GM21367 (cell line): ENCODE data around the gene UACA.
"Not testable (repeated sequence)": the region's sequence is repeated elsewhere in the genome, so short reads cannot be mapped to it uniquely, and the experiment has no call there.

ENCODE experiments used
- ATAC-seq: cut with Tn5 transposase; IDR thresholded peaks from one replicate; pipeline ENCODE4 v1.9.1; 2021; ENCODE audit not compliant: unreplicated experiment

The UACA gene

DNA sequence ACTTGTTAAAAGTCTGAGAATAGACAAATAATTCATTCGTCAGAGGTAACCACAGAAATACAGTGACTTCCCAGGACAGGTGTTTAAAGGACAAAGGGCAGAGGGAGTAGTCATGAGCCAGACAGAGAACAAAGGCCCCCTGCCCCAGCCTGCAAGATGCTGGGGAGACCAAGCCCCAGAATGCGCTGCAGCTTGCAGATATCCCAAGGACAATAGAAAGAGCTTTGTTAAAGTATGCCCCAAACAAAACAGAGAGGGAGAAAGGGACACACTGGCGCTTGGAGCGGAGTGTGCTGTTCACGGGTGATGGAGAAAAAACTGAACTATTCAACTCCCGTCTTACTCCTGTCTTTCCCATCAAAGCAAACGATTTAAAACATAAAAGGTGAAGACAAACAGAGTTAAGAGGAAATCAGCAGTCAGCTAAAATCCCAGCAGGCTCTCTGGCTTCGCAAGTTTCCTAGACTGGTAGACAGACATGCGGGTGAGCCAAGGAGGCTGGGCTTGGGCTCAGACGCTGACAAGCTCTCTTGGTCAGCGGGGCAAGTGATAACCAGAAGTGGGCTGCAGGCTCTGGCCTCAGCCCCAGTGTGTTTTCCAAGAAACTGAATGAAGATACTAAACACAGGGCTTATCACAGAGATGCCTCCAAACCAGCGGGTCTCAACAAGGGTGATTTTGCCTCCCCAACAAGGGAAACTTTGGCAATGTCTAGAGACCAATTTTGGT is 130.1 kb downstream of the UACA start:
- ATAC-seq = no peak

DNA sequence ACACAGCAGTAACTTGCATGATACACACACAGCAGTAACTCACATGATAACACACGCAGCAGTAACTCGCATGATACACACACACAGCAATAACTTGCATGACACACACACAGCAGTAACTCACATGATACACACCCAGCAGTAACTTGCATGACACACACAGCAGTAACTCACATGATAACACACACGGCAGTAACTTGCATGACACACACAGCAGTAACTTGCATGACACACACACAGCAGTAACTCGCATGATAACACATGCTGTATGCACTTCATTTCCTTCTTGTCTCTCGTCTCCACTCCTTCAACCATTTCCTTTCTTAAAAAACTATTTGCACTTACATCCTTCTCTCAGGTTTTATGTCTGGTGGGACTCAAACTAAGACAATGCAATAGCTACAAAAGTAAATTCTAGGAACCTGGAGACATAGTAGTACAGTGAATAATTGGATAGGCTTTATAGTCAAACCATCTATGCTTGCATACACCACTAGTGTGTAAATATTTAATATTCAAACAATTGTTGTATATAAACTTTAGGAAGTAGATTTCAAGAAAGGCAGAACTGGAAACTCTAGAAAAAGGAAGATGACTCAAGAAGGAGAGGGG is 130.8 kb downstream of the UACA start:
- no peak for ATAC-seq

DNA sequence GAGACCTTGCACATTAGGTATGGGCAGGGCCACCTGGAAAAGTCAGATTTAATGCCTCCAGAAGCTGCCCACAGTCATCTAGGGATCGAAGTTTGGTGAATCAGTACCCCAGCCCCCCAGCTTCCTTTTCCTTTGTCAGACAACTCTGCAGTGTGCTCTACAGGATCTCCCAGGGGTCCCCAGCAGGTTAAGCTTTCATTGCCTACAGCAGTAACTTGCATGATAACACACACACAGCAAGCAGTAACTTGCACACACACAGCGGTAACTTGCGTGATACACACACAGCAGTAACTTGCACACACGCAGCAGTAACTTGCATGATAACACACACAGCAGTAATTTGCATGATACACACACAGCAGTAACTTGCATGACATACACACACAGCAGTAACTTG is 131.3 kb downstream of the UACA start:
- no peak for ATAC-seq

DNA sequence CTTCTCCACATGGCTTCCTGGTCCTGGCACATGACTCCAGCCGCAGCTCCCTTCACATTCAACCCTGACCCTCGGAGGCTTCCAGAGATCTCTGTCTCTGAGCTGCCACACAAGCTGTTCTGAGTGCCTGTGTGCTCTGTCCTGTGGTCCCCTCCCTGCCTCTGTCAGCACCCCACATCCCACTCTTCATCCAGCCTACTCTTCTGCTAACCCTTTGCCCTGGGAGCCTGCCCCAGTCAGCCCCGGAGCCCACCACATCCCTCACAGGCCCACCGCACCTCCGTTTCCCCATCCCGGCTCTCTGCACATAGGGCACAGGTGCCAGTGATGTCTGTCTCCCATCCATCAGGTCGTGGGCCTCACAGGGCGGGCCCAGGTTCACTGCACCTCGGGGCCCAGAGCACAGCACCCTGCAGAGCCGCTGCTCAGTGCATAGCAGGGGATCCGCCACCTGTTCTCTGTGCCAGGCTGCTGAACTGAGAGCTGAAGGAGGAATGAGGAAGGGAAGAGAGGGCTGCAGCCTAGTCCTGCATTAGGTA is 133.6 kb downstream of the UACA start:
- ATAC-seq = no peak

DNA sequence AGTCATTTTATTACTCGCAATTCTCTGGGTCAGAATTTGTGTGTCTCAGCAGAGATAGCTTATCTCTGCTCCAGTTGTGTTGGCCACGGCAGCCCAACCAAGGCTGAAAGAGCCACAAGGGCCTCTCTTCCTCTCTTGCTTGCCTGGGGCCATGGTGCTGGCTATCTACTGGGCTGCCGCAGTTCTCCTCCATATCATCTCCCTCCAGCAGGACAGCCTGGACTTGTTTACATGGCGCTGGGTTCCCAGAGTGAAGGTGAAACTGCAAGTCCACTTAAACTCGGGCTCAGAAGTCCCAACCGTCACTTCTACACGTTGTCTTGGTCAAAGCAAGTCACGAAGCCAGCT is 134.8 kb downstream of the UACA start:
- ATAC-seq = no peak

DNA sequence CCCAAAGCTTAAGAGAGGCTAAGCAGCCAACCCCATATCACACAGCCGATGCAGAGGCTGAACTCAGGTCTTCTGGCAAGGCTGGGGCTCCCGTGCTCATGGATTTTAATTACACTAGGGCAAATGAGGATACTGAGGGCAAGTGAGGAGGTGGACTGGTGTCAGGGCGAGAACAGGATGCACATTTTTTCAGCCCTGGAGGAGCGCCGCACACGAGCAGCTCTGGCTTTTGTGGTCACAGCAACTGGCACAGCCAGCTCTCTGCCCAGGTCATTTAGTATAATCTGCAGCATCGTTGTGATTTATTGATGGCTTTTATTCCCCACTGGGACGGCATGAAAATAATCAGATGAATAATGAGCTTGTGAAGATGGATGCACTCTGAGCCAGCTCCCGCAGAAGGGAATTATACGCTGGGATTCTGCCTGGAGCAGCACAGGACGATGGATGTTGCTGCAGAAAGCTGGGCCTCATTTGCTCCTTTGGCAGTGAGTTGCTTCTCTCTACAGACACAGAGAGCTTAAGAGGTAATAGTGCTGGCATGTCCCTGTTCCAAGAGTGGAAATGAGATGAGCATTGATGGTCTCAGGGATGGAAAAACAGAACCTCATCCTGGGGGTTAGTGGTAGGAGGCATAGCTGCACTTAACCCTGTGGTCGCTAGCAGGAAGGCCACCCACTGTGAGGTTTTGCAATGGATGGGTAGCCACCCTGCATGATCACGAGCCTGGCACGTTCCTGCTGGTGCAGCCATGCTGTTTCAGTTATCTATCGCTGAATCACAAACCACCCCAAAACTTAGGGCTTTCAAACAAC is 135.4 kb downstream of the UACA start:
- ATAC-seq = no peak

DNA sequence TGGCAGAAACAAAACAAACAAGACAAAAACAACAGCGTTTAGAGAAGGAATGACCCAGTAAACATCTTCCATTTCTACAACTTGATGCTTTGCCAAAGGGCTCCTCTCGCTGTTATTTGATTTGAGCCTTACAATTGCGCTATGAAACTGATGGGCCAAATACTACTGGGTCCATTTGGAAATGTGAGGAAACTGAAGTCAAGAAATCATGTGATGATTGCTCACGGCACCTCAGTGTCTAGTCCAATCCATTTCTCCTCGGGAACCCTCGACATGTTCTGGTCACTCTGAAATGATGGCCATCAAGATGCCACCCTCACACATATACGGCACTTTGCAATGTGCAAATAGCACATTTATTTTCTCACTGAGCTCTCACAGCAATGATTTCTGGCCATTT is 136.0 kb downstream of the UACA start:
- ATAC-seq = no peak

DNA sequence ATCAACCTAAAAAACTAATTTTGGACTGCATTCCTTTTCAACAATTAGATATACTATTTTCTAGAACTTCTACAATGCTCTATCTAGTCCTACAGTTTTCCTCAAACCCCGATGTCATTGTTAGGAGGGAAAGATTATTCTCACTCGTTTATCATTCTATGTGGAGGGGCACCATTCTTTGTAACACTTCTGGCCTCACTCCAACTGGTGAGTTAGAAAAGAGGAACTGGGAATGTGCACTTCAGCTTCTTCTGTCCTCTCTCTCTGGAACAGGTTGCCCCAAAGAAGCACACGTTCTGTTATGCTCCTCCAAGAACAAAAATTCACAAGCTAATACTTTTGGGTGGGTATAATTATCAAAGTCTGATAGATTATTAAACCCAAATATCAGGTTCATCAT is 137.9 kb downstream of the UACA start:
- no peak for ATAC-seq

DNA sequence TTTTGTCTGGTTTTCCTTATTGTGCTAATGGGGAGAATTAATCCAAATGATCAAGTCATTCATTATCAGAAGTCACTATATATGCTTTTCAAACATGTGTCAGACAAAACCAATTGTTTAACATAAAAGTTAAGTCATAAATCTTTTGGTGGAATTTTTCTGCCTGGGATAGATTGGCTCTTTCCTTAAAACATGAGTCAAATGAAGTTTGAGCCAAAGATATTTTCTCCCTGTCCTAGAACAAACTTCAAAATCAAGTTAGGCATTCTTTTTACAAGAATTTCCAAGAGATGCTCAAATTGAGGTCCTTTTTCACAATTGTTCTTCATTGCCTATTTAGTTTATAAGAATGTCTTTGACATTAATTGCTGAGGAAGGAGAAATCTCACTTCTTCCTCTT is 138.3 kb downstream of the UACA start:
- no peak for ATAC-seq

DNA sequence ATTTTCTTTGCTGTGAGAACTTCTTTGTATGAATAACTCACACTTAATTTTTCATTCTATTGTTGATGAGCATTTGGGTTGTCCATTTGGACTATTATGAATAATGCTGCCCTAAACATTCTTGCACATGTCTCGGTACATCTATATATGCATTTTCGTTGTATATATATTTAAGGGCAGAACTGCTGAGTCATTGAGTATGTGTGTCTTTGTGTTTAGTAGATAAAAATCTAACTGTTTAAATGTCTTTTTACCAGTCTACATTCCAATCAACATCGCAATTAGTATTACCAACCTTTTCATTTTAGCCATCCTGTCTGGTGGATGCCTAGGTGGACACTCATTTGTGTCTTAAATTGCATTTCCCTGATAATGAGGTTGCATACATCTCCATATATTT is 144.4 kb downstream of the UACA start:
- ATAC-seq = no peak

DNA sequence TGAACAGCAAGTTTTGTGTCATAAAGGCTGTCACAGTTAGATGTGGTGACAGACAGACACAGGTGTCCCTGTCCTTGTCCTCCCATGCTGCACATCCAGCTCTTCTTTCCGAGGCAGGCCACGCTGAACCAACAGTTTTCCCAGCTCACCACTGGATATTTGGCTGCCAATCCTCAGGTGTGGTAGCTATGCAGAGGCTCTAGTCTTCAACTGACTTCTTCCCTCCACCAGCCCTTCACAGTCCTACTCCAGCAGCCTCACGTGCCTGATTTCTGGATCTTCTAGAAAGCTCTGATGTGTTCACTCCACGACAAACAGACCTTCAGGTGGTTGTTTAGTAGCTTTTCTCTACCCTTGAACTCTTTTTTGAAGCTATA is 145.5 kb downstream of the UACA start:
- no peak for ATAC-seq

DNA sequence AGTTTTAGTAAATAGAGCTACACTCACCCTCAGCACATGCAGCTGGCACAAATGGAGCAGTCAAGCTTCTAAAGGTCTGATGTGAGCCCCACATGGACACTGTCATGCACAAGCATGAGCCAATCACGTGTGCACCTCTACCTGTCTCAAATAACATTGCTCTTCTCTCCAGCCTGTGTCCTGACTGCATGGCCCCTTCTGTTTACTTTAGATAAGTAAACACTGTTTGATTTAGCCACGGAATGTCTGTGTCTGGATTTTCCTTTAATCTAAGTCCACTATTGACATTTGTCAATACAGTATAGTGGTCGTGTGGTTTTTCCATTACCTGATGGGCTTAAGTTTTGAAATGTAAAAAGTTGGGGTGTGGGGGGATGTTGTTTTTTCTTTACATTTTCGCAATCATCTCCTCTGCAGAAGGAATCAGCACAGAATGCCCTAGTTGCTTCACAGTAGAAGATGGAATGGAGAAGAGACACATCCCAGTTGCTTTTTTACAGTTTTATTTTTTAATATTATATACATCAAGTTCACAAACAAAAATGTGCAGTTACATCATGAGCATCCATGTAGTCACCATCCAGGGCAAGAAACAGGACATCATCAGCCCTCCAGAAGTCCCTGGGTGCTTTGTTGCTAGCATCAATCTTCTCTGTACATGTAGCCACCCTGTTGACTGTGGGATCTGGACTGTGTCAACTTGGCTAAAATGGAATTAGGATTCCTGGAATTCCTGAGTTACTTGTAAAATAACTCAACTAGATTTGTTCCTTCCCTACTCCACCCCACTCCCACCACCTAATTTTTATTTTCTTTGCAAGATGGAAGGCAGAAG is 146.1 kb downstream of the UACA start:
- ATAC-seq = no peak

DNA sequence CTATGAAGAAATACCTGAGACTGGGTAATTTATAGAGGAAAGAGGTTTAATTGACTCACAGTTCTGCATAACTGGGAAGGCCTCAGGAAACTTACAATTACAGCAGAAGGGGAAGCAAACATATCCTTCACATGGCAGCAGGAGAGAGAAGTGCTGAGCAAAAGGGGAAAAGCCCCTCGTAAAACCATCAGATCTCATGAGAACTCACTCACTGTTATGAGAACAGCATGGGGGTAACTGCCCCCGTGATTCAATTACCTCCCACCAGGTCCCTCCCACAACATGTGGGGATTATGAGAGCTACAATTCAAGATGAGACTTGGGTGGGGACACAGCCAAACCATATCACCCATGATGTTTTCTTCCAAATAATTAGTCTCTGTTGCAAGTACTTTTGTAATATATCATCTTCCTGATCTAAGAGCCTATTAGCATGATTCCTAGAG is 147.0 kb downstream of the UACA start:
- not testable (repeated sequence) for ATAC-seq

DNA sequence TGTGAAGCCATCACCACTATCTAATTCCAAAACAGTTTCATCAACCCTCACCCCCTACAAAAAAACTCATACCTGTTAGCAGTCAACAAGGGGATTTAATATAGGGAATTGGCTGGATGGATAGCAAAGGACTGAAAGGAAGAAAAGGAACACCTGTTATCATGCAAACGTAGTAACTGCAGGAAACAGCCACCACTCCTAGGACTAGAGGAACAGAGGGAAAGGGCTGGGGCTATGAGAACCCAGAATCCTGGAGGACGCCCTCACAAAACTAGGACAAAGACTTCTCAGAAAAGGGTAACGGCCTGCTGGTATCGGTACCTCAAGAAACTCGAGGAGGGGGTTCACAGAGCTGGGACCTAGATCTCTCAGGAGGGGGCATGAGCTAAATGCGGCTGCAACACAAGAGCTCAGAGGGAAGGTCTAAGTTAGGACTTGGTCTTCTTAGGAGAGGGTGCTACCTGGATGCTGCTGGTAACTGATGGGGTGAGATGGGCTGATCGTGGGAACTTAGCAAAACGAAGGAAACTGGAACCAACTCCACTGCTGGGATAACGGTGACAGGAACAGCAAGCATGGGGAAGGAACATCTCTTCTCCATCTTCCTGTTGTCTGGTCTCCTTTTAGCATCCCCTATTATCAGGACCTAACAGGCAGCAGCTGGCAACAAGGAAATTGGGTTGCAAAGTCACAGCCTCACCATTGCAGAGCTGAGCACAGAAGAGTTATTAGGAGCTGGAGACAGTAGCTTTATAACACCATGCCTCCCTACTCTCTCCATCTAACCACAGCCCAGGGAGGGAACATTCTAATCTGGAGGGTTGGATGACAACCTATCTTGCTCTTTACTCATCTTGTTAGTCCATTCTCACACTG is 147.7 kb downstream of the UACA start:
- no peak for ATAC-seq

DNA sequence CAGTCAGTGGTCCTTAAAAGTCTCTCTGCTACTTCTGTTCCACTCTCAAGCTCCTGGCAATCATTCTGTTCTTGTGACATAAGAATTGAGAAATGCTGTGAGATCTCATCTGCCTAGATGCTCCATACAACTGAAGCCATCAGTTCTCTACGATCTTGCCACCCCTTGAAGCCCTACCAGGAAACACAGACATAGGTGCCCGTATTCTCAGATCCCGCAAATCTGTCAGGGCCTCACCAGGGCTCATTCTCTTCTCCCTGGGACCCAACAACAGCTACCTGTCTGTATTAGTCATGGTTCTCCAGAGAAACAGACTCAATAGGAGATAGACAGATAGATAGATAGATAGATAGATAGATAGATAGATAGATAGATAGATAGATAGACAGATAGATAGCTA is 149.1 kb downstream of the UACA start:
- no peak for ATAC-seq

DNA sequence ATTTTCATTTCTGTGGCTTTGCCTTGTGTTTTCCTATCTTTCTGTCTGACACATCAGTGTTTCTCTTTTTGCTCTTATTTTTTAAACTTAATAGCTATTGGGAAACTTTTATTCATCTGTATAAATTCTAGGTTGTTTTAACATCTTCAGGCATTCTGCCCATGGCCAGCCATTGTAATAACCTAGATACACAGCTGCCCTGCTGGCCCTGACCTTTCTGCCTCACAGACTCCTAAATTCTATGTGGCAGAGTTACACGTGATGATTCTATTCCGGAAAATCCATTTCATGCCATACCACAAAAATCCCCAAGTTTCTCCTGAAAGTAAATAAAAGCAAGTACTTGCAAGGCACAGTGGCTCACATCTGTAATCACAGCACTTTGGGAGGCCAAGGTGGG is 150.1 kb downstream of the UACA start:
- ATAC-seq = no peak

DNA sequence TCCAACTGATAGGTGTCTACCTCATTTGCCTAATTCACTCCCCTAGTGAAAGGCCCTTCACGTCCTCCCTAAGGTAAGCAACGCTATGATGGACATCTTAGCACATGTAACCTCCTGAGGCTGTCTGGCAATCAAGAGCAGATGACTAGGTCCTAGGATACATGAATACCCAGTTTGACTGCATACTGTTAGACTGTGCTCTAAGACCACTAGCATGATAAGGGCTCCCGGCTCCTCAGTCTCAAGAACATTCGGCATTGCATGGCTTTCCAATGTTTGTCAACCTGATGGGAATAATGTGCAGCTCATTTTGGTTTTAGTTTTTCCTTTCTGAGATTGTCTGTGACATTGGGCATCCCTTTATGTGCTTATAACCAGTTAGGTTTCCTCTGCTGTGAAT is 152.1 kb downstream of the UACA start:
- no peak for ATAC-seq

DNA sequence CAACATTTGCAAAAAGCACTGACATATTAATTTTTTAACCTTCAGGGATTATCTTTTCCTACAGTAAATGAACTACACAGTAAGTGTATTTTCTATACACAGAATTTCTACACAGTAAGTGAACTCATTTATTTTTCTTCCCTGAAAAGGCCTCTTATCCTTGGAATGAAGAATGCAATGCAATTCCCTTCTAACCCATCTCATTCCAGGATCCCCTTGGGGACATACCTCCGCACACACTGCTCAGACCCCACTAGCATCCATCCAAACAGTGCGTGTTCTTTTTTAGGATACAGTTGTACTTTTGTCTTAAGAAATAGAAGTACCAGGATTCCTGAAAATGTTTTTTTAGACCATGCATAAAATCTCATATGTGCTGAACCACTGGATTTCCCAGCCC is 152.8 kb downstream of the UACA start:
- no peak for ATAC-seq

DNA sequence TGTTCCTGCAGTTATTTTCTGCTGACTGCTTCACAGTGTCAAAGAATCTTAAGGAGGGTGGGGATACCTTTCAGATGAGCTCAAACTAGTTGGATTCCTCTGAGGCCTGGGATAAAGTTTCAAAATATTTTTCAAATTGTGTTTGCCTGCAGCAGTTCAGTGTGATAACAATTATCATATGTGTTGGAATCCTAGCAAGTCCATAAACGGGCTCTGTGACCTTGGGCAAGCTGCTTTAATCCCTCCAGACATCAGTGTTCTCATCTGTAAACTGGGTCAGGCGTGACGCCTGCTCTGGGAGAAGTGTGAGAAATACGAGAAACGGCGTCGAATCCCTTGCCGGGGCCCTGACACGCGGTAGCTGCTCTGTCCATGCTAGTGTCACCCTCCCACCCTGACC is 153.5 kb downstream of the UACA start:
- ATAC-seq = no peak

DNA sequence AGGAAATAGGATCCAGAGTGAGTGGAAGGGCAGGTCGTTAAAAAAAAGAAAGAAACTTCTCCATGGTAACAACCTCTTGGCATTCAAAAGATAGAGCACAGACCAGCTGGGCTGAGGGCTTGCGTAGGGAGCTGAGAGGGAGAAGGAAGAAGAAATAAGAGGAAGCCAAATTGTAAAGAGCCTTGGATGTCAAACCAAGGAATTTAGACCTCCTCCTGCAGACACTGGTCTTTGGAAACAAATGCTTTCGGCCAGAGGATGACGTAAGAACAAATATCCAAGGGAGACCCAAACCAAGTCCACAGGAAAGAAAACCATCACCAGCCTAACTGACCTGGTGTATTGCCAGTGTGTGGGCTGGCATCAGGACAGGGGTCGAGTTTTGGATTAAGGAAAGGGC is 155.2 kb downstream of the UACA start:
- no peak for ATAC-seq
